ENCODE results near the gene DLGAP5.
A peak's percentile ranks its signal among the peaks of the same experiment; 100 is the strongest.

DLGAP5 gene

DNA sequence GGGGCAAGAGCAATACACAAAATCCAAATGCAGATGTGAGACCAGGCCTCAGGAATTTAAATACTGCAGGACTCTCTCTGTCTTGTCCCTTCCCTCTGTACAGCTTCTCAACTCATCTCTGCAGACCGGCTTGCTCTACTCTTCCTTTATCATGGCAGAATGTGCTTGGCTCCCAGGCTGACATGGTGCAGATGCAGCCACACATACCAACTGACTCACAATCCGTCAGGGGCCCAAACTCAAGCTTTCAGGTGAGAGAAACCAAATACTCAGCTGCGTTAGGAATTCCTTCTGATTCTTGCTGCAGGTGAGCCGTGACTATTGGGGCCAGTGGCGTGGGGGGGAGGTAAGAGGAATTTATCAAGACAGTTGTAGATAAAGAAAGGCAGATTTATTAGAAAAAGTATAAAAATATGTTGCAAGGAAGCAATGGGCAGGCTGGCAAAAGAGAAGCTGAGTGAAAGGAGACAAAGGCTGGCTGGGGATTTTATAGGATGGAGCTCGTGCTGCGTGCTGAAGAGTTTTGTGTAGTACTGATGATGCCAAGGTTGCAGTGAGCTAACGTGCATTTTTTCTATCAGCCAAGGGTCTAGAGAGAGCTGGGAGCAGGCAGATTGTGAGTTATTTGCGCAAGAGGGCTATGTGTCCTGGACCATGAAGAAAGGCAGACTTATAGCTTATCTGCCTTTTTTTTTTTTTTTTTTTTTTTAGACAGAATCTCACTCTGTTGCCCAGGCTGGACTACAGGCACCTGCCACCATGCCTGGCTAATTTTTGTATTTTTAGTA is 67.3 kb downstream of the DLGAP5 start:
- TF ChIP-seq, protein P1, sequence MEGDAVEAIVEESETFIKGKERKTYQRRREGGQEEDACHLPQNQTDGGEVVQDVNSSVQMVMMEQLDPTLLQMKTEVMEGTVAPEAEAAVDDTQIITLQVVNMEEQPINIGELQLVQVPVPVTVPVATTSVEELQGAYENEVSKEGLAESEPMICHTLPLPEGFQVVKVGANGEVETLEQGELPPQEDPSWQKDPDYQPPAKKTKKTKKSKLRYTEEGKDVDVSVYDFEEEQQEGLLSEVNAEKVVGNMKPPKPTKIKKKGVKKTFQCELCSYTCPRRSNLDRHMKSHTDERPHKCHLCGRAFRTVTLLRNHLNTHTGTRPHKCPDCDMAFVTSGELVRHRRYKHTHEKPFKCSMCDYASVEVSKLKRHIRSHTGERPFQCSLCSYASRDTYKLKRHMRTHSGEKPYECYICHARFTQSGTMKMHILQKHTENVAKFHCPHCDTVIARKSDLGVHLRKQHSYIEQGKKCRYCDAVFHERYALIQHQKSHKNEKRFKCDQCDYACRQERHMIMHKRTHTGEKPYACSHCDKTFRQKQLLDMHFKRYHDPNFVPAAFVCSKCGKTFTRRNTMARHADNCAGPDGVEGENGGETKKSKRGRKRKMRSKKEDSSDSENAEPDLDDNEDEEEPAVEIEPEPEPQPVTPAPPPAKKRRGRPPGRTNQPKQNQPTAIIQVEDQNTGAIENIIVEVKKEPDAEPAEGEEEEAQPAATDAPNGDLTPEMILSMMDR (IDR thresholded peaks at IDR 0.05; ENCODE audit: low read depth, low read length, missing control alignments): no peak

DNA sequence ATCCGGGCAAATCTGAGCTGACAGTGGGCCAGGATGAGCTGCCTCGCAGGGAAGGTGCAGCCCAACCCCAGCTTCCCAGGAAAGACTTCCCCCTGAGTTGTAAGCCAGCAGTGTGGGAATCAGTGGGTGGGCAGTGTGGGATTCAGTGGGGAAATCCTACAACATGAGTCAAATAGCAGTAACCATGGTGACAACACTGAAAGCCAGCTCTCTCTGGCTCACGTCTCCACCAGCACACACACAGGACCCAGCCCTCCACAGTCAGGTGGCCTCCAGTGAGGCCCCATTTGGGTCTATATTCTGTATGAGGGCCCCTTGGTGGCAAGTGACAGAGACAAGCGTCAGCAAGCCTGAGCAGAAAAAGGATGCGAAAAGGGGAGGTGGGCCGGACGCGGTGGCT is 68.3 kb downstream of the DLGAP5 start:
- TF ChIP-seq, protein P1 (IDR thresholded peaks at IDR 0.05; ENCODE audit: low read depth, low read length, missing control alignments): no peak
- peak; percentile 95 for DNase-seq (ENCODE audit: low read depth)
- no peak overlapping the region for H3K4me3 ChIP-seq (ENCODE audit: low read depth, low read length)
- in situ Hi-C loops (cut with HindIII; ENCODE audit: low sequenced_read_pairs): no loop called here

More for the DNA sequence above, 67.3 kb downstream of the DLGAP5 start:
- H3K4me3 ChIP-seq (ENCODE audit: low read depth, low read length): no peak overlapping the region
- DNase-seq (ENCODE audit: low read depth): no peak
- in situ Hi-C loops (cut with HindIII; ENCODE audit: low sequenced_read_pairs): no loop called here

DNA sequence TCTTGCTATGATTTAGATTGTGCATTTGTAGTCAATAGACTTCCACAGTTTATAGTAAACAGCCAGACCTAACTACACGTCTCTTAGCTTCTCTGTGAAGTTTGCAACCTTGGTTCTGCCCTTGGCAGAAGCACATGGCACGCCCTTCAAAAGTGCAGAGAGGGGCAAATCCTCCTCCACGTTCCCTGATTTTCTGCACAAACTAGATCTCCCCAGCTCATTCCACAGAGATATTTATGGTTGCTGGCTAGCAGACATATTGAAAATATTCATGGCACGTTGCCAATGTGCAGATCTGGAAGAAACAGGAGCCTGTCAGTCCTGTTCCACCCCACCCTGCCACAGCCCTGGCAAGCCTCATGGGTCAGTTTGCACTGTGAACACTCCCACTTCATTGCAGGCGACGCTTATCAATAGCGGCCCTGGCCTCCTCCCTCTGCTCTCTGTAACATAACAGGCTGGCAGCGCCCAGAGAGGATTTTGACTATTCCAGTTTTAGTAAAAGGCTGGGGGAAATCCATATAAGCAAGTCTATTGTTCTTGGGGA is 68.9 kb downstream of the DLGAP5 start:
- no peak overlapping the region for H3K4me3 ChIP-seq (ENCODE audit: low read depth, low read length)
- no peak for DNase-seq (ENCODE audit: low read depth)
- in situ Hi-C loops (cut with HindIII; ENCODE audit: low sequenced_read_pairs): no loop called here
- TF ChIP-seq, protein P1 (IDR thresholded peaks at IDR 0.05; ENCODE audit: low read depth, low read length, missing control alignments): no peak

DNA sequence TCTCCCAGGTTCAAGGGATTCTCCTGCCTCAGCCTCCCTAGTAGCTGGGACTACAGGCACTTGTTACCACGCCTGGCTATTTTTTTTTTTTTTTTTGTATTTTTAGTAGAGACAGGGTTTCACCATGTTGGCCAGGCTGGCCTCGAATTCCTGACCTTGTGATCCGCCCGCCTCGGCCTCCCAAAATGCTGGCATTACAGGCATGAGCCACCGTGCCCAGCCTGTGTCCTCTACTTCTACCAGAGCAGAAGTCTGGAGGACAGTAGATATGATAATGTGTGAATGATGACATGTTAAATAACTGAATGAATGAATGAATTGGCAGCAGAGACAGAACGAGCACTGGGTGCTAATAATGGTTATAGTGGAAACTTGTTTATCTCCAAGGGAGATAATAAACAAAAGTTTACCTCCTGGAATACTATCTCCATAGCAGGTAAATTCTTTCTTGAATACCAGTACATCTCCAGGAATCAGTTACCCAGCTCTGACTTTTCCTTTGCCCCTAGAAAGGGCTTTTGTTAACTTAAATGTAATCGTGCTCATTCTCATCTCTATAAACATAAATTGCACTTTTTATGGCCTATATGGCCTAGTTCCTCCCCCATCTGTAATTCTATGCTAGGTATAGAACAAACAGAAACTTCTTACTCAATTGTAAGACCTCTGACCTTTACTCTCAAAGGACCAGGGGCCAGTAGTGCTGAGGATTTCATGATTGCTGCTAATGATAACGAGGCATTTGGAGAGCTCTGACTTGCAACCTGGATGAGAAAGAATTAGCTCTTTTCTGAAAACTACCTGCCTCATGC is 69.6 kb downstream of the DLGAP5 start:
- H3K4me3 ChIP-seq (ENCODE audit: low read depth, low read length): no peak overlapping the region
- TF ChIP-seq, protein P1 (IDR thresholded peaks at IDR 0.05; ENCODE audit: low read depth, low read length, missing control alignments): no peak
- in situ Hi-C loops (cut with HindIII; ENCODE audit: low sequenced_read_pairs): no loop called here
- DNase-seq (ENCODE audit: low read depth): no peak

DNA sequence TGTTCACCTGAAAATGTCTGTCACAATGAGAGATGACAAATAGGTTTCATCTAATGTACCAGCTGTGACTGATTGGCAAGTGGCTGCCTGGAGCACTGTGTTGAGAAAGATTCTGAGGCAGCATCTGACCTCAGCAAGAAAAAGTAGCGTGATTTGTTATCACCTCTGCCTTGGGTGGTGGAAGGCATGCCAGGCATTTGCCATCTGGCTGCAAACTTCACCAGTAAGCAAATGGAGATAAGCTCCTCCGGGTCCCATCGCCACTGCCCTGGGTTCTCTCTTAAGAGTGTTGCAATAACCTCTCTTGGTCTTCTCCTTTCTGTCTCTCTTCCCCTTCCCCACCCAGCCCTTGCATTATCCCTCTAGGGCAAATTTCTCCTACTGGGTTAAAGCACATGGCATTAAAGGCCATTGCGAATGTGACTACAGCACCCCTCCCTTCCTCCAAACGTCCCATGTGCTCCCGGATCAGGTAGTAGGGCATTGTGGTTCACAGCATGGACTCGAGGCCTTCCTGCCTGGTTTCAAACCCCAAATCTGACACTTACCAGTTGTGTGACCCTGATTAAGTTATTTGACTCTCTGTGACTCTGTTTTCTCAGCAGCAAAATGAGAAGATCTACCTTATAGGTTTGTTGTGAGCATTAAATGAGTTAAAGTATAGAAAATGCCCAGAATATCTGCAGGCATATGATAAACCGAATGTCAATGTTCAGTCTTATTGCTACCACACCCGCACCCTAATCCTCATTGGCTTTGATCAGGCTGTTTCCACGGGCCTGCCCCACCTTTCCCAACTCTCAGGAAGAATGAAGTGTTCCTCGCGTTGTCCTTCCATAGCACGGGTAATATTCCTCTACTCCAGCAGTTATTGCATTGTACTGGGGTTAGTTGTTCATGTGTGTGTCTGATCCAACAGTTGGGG is 70.6 kb downstream of the DLGAP5 start:
- TF ChIP-seq, protein P1 (IDR thresholded peaks at IDR 0.05; ENCODE audit: low read depth, low read length, missing control alignments): no peak
- no peak overlapping the region for H3K4me3 ChIP-seq (ENCODE audit: low read depth, low read length)
- DNase-seq (ENCODE audit: low read depth): no peak
- in situ Hi-C loops (cut with HindIII; ENCODE audit: low sequenced_read_pairs): no loop called here

DNA sequence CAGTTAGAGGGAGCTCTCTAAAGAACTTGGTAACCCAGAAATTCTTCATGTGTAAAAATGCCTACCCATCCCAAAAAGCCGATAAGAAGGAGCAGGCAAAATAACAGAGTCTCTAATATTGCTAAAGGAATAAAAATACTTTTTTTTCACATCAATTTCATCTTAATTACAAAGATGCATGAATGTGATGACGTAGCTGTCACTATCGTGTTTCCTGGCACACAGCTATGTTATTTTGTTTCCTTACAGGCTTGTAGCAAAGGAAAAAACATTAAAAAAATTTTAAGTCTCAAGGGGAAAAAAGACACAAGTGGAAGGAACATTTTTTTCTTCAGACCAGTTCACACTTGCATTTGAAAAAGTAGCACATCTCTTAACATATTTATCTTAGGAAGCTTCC is 72.6 kb downstream of the DLGAP5 start:
- no peak for DNase-seq (ENCODE audit: low read depth)
- in situ Hi-C loops (cut with HindIII; ENCODE audit: low sequenced_read_pairs): no loop called here
- H3K4me3 ChIP-seq (ENCODE audit: low read depth, low read length): no peak overlapping the region
- TF ChIP-seq, protein P1 (IDR thresholded peaks at IDR 0.05; ENCODE audit: low read depth, low read length, missing control alignments): no peak

Data from astrocyte of the cerebellum (primary cell).